ENCODE results near the gene SYNJ1. TPM values are rescaled to one million over a fixed set of nuclear protein-coding genes. Genes with fewer than 3 reads are reported as not detected.

SYNJ1 gene
- total and polyA plus RNA-seq, 2 of the 13 experiments (the other 11 are each of a cell fraction or from before 2014, with no cell fraction given), result 2.0 to 2.7 TPM

DNA sequence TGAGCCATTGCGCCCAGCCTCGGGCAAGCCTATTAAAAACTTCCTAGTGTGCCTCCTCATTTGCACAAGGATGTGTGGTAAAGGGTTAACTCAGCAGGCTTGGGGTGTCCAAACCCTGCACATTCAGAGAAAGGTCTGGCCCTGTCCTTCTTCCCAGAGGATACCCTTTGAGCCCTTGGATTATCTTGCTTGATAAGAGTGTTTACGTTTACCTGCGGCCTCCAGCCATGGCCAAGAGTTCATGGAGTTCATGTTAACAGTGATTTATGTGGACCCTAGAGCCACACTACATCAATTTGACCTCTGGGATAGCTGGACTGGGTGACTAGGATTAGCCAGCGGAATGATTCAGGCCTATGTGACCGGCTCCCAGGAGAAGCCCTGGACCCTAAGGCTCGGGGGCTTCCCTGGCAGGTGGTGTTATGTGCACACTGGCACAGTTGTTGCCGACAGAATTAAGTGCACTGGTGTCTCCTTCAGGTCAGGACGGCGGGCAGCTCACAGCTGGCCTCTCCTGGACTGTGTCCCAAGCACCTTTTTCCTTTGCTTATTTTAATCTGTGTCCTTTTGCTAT is 134.8 kb downstream of the SYNJ1 start (continued):
- TF ChIP-seq, protein P1, sequence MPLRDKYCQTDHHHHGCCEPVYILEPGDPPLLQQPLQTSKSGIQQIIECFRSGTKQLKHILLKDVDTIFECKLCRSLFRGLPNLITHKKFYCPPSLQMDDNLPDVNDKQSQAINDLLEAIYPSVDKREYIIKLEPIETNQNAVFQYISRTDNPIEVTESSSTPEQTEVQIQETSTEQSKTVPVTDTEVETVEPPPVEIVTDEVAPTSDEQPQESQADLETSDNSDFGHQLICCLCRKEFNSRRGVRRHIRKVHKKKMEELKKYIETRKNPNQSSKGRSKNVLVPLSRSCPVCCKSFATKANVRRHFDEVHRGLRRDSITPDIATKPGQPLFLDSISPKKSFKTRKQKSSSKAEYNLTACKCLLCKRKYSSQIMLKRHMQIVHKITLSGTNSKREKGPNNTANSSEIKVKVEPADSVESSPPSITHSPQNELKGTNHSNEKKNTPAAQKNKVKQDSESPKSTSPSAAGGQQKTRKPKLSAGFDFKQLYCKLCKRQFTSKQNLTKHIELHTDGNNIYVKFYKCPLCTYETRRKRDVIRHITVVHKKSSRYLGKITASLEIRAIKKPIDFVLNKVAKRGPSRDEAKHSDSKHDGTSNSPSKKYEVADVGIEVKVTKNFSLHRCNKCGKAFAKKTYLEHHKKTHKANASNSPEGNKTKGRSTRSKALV (CRISPR knock-in tag; IDR thresholded peaks at IDR 0.05), result no peak
- TF ChIP-seq PCBP1 (IDR thresholded peaks at IDR 0.05; ENCODE audit: borderline replicate concordance, low read depth, low read length) (no peak), ZNF468 (CRISPR knock-in tag; IDR thresholded peaks at IDR 0.05) (no peak), ZFYVE20 (CRISPR knock-in tag; IDR thresholded peaks at IDR 0.05; ENCODE audit: borderline replicate concordance, low read depth) (no peak), ZNF792 (CRISPR knock-in tag; IDR thresholded peaks at IDR 0.05) (peak; percentile 75; the same call in 1 of the 2 replicates), MTF2 (CRISPR knock-in tag; IDR thresholded peaks at IDR 0.05; ENCODE audit: borderline replicate concordance) (no peak), POLR2G (IDR thresholded peaks at IDR 0.05; ENCODE audit: low read depth, low read length) (peak; percentile 52; the same call in 1 of the 2 replicates), POGZ (CRISPR knock-in tag; IDR thresholded peaks at IDR 0.05) (peak; percentile 82), POLR2A (IDR thresholded peaks at IDR 0.05; ENCODE audit: insufficient read depth in 1 of 2, low read depth in 2 of 2, low read length in 2 of 2) (peak in 1 of 2 experiments; percentile 15; a peak in 1 of 4 replicates), STAG1 (CRISPR knock-in tag; IDR thresholded peaks at IDR 0.05) (peak; percentile 41), ZNF3 (CRISPR knock-in tag; IDR thresholded peaks at IDR 0.05) (no peak), REPIN1 (CRISPR knock-in tag; IDR thresholded peaks at IDR 0.05; ENCODE audit: borderline replicate concordance, low read depth) (peak; percentile 93; the same call in 1 of the 2 replicates), BHLHE40 (IDR thresholded peaks at IDR 0.05; ENCODE audit: low read length) (no peak), ZBTB3 (CRISPR knock-in tag; IDR thresholded peaks at IDR 0.05; ENCODE audit: borderline replicate concordance, low read depth) (no peak), SALL2 (CRISPR knock-in tag; IDR thresholded peaks at IDR 0.05) (no peak), HOXA5 (CRISPR knock-in tag; IDR thresholded peaks at IDR 0.05) (peak; percentile 88; the same call in 1 of the 2 replicates)
- TF ChIP-seq, protein P2, sequence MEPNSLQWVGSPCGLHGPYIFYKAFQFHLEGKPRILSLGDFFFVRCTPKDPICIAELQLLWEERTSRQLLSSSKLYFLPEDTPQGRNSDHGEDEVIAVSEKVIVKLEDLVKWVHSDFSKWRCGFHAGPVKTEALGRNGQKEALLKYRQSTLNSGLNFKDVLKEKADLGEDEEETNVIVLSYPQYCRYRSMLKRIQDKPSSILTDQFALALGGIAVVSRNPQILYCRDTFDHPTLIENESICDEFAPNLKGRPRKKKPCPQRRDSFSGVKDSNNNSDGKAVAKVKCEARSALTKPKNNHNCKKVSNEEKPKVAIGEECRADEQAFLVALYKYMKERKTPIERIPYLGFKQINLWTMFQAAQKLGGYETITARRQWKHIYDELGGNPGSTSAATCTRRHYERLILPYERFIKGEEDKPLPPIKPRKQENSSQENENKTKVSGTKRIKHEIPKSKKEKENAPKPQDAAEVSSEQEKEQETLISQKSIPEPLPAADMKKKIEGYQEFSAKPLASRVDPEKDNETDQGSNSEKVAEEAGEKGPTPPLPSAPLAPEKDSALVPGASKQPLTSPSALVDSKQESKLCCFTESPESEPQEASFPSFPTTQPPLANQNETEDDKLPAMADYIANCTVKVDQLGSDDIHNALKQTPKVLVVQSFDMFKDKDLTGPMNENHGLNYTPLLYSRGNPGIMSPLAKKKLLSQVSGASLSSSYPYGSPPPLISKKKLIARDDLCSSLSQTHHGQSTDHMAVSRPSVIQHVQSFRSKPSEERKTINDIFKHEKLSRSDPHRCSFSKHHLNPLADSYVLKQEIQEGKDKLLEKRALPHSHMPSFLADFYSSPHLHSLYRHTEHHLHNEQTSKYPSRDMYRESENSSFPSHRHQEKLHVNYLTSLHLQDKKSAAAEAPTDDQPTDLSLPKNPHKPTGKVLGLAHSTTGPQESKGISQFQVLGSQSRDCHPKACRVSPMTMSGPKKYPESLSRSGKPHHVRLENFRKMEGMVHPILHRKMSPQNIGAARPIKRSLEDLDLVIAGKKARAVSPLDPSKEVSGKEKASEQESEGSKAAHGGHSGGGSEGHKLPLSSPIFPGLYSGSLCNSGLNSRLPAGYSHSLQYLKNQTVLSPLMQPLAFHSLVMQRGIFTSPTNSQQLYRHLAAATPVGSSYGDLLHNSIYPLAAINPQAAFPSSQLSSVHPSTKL (CRISPR knock-in tag; IDR thresholded peaks at IDR 0.05), result peak; percentile 97
- TF ChIP-seq, protein P3, sequence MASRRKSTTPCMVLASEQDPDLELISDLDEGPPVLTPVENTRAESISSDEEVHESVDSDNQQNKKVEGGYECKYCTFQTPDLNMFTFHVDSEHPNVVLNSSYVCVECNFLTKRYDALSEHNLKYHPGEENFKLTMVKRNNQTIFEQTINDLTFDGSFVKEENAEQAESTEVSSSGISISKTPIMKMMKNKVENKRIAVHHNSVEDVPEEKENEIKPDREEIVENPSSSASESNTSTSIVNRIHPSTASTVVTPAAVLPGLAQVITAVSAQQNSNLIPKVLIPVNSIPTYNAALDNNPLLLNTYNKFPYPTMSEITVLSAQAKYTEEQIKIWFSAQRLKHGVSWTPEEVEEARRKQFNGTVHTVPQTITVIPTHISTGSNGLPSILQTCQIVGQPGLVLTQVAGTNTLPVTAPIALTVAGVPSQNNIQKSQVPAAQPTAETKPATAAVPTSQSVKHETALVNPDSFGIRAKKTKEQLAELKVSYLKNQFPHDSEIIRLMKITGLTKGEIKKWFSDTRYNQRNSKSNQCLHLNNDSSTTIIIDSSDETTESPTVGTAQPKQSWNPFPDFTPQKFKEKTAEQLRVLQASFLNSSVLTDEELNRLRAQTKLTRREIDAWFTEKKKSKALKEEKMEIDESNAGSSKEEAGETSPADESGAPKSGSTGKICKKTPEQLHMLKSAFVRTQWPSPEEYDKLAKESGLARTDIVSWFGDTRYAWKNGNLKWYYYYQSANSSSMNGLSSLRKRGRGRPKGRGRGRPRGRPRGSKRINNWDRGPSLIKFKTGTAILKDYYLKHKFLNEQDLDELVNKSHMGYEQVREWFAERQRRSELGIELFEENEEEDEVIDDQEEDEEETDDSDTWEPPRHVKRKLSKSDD (CRISPR knock-in tag; IDR thresholded peaks at IDR 0.05; ENCODE audit: low read depth), result peak; percentile 82
- TF ChIP-seq, protein P4, sequence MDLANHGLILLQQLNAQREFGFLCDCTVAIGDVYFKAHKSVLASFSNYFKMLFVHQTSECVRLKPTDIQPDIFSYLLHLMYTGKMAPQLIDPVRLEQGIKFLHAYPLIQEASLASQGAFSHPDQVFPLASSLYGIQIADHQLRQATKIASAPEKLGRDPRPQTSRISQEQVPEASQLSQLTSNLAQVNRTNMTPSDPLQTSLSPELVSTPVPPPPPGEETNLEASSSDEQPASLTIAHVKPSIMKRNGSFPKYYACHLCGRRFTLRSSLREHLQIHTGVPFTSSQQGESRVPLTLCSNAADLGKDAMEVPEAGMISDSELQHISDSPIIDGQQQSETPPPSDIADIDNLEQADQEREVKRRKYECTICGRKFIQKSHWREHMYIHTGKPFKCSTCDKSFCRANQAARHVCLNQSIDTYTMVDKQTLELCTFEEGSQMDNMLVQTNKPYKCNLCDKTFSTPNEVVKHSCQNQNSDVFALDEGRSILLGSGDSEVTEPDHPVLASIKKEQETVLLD (CRISPR knock-in tag; IDR thresholded peaks at IDR 0.05; ENCODE audit: low read depth), result no peak
- TF ChIP-seq, protein P5, sequence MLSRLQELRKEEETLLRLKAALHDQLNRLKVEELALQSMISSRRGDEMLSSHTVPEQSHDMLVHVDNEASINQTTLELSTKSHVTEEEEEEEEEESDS (CRISPR knock-in tag; IDR thresholded peaks at IDR 0.05; ENCODE audit: borderline replicate concordance), result 0 out of 2 replicates have a peak, but pooled peaks have one; percentile 76
